ENCODE results near the gene LRRC53.

Gene LRRC53

DNA sequence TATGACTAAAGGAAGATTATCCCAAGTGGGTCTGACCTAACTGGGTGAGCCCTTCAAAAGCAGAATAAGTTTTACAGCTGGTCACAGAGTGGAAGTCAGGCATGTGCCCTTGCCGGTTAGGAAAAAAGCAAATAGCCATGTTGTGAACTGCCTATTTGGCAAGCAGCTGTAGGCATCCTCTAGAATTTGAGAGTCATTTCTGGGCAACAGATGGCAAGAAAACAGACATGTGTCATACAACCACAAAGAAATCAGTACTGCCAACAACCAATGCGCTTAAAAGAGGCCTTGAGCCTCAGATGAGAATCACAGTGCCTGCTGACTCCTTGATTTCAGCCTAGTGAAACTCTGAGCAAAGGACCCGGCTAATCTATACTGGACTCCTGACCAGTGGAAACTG lies 26.8 kb downstream of the LRRC53 start:
- Histone ChIP-seq H3K4me1 (ENCODE audit: control insufficient read depth, insufficient read depth, low read length) (peaks cover 16% of the 10 kb centered on the region), H3K4me3 (ENCODE audit: low read depth, low read length) (no peak overlapping the region), H3K36me3 (ENCODE audit: control insufficient read depth, insufficient read depth, low read length) (no peaks in the 10 kb centered on the region), H3K9ac (ENCODE audit: low read depth, low read length) (no peak overlapping the region), H3K9me3 (ENCODE audit: control insufficient read depth, insufficient read depth, low read length) (no peaks in the 10 kb centered on the region), H3K27me3 (ENCODE audit: control insufficient read depth, insufficient read depth, low read length) (no peaks in the 10 kb centered on the region)

DNA sequence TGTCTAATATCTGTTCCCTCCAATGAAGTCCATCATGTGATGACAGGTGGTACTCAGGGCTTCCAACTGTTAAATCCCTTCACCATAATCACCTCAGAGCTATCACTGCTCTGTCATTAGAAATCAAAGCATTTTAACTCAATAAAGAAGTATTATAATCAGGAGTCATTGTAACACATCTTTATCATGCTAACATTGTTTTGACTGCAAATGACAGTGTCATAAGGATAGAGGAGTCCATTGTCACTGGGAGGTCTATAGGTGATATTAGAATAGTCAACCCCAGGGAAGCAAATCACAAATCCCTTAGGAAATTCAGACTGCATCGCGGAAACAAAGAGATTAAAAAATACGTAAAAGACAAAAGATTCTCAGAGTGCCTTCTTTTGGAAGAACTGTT lies 30.8 kb downstream of the LRRC53 start:
- H3K36me3 ChIP-seq (ENCODE audit: control insufficient read depth, insufficient read depth, low read length): no peaks in the 10 kb centered on the region
- no peaks in the 10 kb centered on the region for H3K27me3 ChIP-seq (ENCODE audit: control insufficient read depth, insufficient read depth, low read length)
- no peak overlapping the region for H3K4me3 ChIP-seq (ENCODE audit: low read depth, low read length)
- H3K4me1 ChIP-seq (ENCODE audit: control insufficient read depth, insufficient read depth, low read length): no peaks in the 10 kb centered on the region
- no peak overlapping the region for H3K9ac ChIP-seq (ENCODE audit: low read depth, low read length)
- no peaks in the 10 kb centered on the region for H3K9me3 ChIP-seq (ENCODE audit: control insufficient read depth, insufficient read depth, low read length)

DNA sequence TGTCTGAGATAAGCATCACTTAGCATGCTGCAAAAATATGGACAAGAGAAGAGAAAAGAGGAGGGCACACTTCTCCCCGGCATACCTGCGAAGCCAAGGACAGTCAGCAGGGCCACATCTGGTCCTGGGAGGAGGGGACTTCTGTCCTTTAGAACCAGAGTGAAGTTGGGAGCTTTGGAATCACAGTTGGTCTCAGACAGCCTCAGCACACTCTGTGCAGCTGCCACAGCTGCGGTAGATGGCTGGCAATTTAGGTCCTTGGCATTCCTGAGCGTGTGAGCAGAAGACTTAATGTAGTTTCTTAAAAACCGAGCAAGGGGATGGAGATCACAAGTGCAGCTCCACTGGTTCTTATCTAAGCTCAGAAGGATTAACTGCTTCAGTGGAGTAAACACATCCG lies 32.3 kb downstream of the LRRC53 start:
- no peaks in the 10 kb centered on the region for H3K36me3 ChIP-seq (ENCODE audit: control insufficient read depth, insufficient read depth, low read length)
- H3K4me3 ChIP-seq (ENCODE audit: low read depth, low read length): no peak overlapping the region
- no peaks in the 10 kb centered on the region for H3K9me3 ChIP-seq (ENCODE audit: control insufficient read depth, insufficient read depth, low read length)
- no peaks in the 10 kb centered on the region for H3K27me3 ChIP-seq (ENCODE audit: control insufficient read depth, insufficient read depth, low read length)
- H3K9ac ChIP-seq (ENCODE audit: low read depth, low read length): no peak overlapping the region
- H3K4me1 ChIP-seq (ENCODE audit: control insufficient read depth, insufficient read depth, low read length): no peaks in the 10 kb centered on the region

DNA sequence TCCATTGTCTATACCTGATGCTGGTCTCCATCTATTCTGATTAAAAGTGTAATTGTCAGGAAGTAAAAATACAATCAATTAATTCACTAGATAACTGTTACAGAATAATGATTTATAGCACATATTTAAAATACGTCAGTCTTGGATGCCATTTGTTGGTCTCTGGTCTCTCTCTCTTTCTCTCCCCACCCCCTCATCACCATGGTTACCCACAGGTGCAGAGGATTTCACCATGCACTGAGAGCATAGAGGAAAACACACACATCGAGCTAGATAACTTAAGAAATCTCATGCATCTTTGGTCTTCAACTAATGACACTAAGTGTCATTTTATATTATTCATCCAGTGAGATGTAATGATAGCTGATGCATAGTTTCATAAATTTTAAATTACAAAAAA lies 33.4 kb downstream of the LRRC53 start:
- Histone ChIP-seq H3K4me1 (ENCODE audit: control insufficient read depth, insufficient read depth, low read length) (no peaks in the 10 kb centered on the region), H3K36me3 (ENCODE audit: control insufficient read depth, insufficient read depth, low read length) (no peaks in the 10 kb centered on the region), H3K9me3 (ENCODE audit: control insufficient read depth, insufficient read depth, low read length) (no peaks in the 10 kb centered on the region), H3K9ac (ENCODE audit: low read depth, low read length) (no peak overlapping the region), H3K27me3 (ENCODE audit: control insufficient read depth, insufficient read depth, low read length) (no peaks in the 10 kb centered on the region), H3K4me3 (ENCODE audit: low read depth, low read length) (no peak overlapping the region)

DNA sequence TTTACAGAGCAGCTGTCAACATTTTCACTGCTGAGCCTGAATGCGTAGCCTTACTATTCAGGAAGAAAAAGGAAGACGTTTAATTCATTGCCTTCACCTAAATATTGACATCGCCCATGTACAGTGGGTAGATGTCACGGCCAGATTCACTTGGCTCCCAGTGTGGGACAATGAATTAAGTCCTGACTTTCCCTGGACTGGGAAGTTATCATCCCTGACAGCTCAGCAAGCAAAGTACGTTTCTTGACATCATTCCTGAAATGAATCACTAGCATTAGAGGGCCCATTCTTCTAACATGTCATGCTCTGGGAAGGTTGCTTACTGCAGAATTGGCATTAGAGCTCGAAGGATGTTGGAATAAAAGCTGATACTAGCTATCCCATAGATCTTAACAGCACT lies 37.8 kb downstream of the LRRC53 start:
- Histone ChIP-seq H3K36me3 (ENCODE audit: control insufficient read depth, insufficient read depth, low read length) (no peaks in the 10 kb centered on the region), H3K9ac (ENCODE audit: low read depth, low read length) (no peak overlapping the region), H3K9me3 (ENCODE audit: control insufficient read depth, insufficient read depth, low read length) (no peaks in the 10 kb centered on the region), H3K4me1 (ENCODE audit: control insufficient read depth, insufficient read depth, low read length) (no peaks in the 10 kb centered on the region), H3K27me3 (ENCODE audit: control insufficient read depth, insufficient read depth, low read length) (no peaks in the 10 kb centered on the region), H3K4me3 (ENCODE audit: low read depth, low read length) (no peak overlapping the region)

DNA sequence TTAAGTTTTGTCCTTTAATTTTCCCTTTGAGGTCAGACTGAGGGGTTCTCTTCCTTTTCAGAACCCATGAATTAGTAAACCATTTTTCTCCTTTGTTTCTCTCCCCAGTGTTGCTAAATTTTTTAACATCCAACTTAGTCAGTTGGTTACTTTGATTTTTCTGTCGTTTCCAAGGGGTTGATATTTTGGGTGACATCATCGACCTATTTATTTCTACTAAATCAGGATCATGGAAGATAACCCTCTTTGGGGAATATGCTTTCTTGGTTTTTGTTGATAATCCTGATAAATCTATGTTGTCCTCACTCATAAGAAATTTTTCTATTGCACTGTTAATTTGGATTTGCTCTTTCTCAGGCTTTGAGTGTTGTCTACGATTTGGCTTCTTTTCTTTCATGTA lies 40.9 kb downstream of the LRRC53 start:
- no peak overlapping the region for H3K4me3 ChIP-seq (ENCODE audit: low read depth, low read length)
- no peaks in the 10 kb centered on the region for H3K9me3 ChIP-seq (ENCODE audit: control insufficient read depth, insufficient read depth, low read length)
- no peaks in the 10 kb centered on the region for H3K4me1 ChIP-seq (ENCODE audit: control insufficient read depth, insufficient read depth, low read length)
- no peak overlapping the region for H3K9ac ChIP-seq (ENCODE audit: low read depth, low read length)
- H3K27me3 ChIP-seq (ENCODE audit: control insufficient read depth, insufficient read depth, low read length): no peaks in the 10 kb centered on the region
- no peaks in the 10 kb centered on the region for H3K36me3 ChIP-seq (ENCODE audit: control insufficient read depth, insufficient read depth, low read length)

DNA sequence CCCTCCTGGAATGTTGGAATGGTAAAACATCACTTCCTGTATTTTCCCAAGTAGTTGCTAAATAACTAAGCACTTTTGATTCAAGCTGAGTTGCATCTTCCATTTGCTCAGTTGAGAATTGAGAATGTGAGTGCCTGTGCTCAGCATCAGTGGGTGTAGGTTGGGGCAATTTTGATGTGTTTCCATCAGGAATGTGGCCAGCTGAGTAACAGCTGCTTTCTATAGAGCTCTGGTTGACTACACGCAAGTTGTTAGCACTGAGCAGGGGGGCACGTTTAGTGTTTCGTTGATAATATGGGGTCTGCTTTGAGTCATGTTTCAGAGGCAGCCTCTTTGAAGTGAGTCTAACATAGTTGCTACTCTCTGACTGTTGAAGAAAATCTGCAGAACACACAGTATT lies 41.5 kb downstream of the LRRC53 start:
- H3K27me3 ChIP-seq (ENCODE audit: control insufficient read depth, insufficient read depth, low read length): no peaks in the 10 kb centered on the region
- H3K4me3 ChIP-seq (ENCODE audit: low read depth, low read length): no peak overlapping the region

DNA sequence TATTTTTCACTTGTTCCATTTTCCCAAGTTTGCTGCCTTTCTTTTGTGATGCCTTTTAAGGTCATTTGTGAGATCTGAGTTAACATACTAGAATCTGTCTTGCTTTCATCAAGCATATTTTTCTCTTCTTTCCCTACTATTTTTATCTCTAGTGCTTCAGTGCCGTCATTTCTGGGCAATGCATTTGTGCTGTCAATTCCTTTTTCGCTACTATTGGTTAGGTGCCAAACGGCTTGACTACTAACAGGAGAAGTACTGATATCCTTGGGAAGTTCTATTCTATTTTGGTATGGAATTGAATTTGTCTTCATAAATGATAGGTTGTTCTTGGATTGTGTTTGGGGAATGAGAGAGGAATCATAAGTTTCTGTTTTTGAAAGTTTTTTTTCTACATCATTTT lies 42.2 kb downstream of the LRRC53 start:
- Histone ChIP-seq H3K9ac (ENCODE audit: low read depth, low read length) (no peak overlapping the region), H3K36me3 (ENCODE audit: control insufficient read depth, insufficient read depth, low read length) (no peaks in the 10 kb centered on the region), H3K4me1 (ENCODE audit: control insufficient read depth, insufficient read depth, low read length) (no peaks in the 10 kb centered on the region), H3K27me3 (ENCODE audit: control insufficient read depth, insufficient read depth, low read length) (no peaks in the 10 kb centered on the region), H3K9me3 (ENCODE audit: control insufficient read depth, insufficient read depth, low read length) (no peaks in the 10 kb centered on the region), H3K4me3 (ENCODE audit: low read depth, low read length) (no peak overlapping the region)

More for the DNA sequence above, 41.5 kb downstream of the LRRC53 start:
- Histone ChIP-seq H3K36me3 (ENCODE audit: control insufficient read depth, insufficient read depth, low read length) (no peaks in the 10 kb centered on the region), H3K4me1 (ENCODE audit: control insufficient read depth, insufficient read depth, low read length) (no peaks in the 10 kb centered on the region), H3K9ac (ENCODE audit: low read depth, low read length) (no peak overlapping the region), H3K9me3 (ENCODE audit: control insufficient read depth, insufficient read depth, low read length) (no peaks in the 10 kb centered on the region)

DNA sequence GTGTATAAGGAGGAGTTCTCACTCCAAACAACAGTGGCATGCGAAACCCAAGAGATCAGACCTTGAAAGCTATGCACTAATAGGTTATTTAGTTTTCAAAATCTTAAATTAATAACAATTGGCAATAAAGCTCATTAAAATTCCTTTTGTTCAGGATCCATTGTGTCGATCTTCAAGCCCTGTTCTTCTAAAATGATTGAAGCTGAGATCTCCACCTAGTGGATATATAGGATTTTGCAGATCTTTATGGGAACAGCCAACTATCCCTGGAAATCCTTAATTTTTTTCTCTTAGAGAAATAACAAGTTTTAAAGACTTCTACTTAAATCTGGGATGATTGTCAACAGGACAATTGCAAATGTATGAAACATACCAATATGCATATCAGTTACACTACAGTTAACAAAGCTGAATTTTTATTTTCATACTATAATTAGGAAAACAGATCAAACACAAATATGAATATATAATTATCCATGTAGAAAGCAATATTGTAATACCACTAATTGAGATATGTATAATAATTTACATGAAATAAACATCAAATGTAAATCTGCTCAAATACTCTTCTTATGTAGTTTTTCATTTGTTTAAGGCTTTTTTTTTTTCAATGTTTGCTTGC lies 43.3 kb downstream of the LRRC53 start:
- Histone ChIP-seq H3K27me3 (ENCODE audit: control insufficient read depth, insufficient read depth, low read length) (no peaks in the 10 kb centered on the region), H3K4me1 (ENCODE audit: control insufficient read depth, insufficient read depth, low read length) (no peaks in the 10 kb centered on the region), H3K36me3 (ENCODE audit: control insufficient read depth, insufficient read depth, low read length) (no peaks in the 10 kb centered on the region), H3K9ac (ENCODE audit: low read depth, low read length) (no peak overlapping the region), H3K9me3 (ENCODE audit: control insufficient read depth, insufficient read depth, low read length) (no peaks in the 10 kb centered on the region), H3K4me3 (ENCODE audit: low read depth, low read length) (no peak overlapping the region)

DNA sequence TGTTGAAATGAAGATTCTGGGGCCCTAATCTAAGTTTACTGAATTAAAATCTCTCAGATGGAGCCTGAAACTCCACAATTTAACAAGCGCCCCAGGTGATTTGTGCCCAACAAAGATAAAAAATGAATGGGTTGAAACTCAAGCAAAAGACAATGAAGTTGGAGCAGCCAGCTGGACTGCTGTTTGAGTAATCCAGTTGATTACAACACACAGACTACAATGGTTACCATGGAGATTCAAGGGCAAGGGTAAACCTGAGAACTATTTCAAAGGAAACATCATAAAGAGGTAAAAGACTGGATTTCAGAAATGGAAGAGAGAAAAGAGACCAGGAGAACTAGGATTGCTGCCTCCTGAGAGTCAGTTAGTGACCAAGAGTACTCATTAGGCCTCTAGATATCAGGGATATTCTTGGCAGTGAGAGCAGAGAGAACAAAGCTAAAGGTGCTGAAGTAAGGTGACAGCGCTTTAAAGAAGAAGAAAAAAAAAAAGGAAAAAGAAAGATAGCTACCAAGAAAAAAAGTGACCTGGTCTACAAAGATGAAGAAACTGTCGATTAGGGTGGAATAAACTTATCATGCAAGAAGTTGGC lies 44.5 kb downstream of the LRRC53 start:
- Histone ChIP-seq H3K4me1 (ENCODE audit: control insufficient read depth, insufficient read depth, low read length) (no peaks in the 10 kb centered on the region), H3K9ac (ENCODE audit: low read depth, low read length) (no peak overlapping the region), H3K4me3 (ENCODE audit: low read depth, low read length) (no peak overlapping the region), H3K27me3 (ENCODE audit: control insufficient read depth, insufficient read depth, low read length) (no peaks in the 10 kb centered on the region), H3K9me3 (ENCODE audit: control insufficient read depth, insufficient read depth, low read length) (no peaks in the 10 kb centered on the region), H3K36me3 (ENCODE audit: control insufficient read depth, insufficient read depth, low read length) (no peaks in the 10 kb centered on the region)

DNA sequence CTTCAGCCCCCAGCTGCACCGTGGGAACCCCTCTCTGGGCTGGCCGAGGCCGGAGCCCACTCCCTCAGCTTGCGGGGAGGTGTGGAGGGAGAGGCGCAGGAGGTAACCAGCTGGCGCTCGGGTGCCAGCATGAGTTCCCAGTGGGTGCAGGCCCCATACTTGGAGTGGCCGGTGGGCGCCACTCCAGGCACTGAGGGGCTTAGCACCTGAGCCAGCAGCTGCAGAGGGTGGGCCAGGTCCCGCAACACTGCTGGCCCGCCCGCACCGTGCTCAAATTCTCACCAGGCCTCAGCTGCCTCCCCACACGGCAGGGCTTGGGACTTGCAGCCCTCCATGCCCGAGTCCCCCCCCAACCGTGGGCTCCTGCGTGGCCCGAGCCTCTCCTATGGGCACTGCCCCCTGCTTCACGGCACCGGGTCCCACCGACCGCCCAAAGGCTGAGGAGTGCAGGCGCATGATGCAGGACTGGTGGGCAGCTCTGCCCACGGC lies 47.2 kb downstream of the LRRC53 start:
- H3K9me3 ChIP-seq (ENCODE audit: control insufficient read depth, insufficient read depth, low read length): no peaks in the 10 kb centered on the region
- no peaks in the 10 kb centered on the region for H3K36me3 ChIP-seq (ENCODE audit: control insufficient read depth, insufficient read depth, low read length)
- no peak overlapping the region for H3K4me3 ChIP-seq (ENCODE audit: low read depth, low read length)
- no peak overlapping the region for H3K9ac ChIP-seq (ENCODE audit: low read depth, low read length)
- no peaks in the 10 kb centered on the region for H3K4me1 ChIP-seq (ENCODE audit: control insufficient read depth, insufficient read depth, low read length)
- H3K27me3 ChIP-seq (ENCODE audit: control insufficient read depth, insufficient read depth, low read length): no peaks in the 10 kb centered on the region

DNA sequence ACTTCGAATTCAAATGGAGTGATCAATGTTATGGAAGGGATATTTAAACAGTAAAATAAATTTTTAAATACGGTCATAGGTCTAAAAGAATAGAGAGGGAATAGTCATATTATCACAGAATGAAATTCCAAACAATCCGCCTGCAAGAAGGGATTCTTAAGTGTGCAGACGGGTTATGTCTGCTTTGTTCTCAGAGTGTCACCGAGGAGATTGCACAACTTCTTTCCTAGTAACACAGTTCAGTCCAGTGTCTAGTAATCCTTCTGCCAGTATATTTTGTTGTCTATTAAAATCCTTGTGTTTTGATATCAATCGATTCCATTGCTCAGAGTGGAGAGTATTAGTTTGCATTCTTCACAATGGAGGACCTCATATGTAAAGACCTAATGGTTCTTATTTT lies 48.4 kb downstream of the LRRC53 start:
- no peaks in the 10 kb centered on the region for H3K9me3 ChIP-seq (ENCODE audit: control insufficient read depth, insufficient read depth, low read length)
- H3K9ac ChIP-seq (ENCODE audit: low read depth, low read length): no peak overlapping the region
- H3K36me3 ChIP-seq (ENCODE audit: control insufficient read depth, insufficient read depth, low read length): no peaks in the 10 kb centered on the region
- no peaks in the 10 kb centered on the region for H3K27me3 ChIP-seq (ENCODE audit: control insufficient read depth, insufficient read depth, low read length)
- no peaks in the 10 kb centered on the region for H3K4me1 ChIP-seq (ENCODE audit: control insufficient read depth, insufficient read depth, low read length)
- H3K4me3 ChIP-seq (ENCODE audit: low read depth, low read length): no peak overlapping the region

All from iPS-15b (cell line).